Smooth muscle cell (in vitro differentiated cells): ENCODE results near the gene BTG4. TPM values are rescaled to one million over a fixed set of nuclear protein-coding genes. Genes with fewer than 3 reads are reported as not detected.

Source experiments
- DNase-seq: peaks from one replicate; lab custom pipeline; 2025; ENCODE audit not compliant: unreplicated experiment; lab: John Stamatoyannopoulos, UW
- H2AFZ ChIP-seq: fragments of 200-600 bp; sonication (generic); 2 replicates; pipeline ENCODE4 v1.6.0; 2016; ENCODE audit warnings: antibody characterized with exemption, low read depth, mild to moderate bottlenecking
- H3F3A ChIP-seq: fragments of 200-600 bp; sonication (generic); 2 replicates; pipeline ENCODE4 v1.6.0; 2017; ENCODE audit warnings: antibody characterized with exemption, low read depth
- H3K27ac ChIP-seq: fragments of 200-600 bp; sonication (generic); 2 replicates; pipeline ENCODE4 v1.5.1; 2016; ENCODE audit warnings: low read depth, mild to moderate bottlenecking
- H3K27me3 ChIP-seq: fragments of 200-600 bp; sonication (generic); 2 replicates; pipeline ENCODE4 v1.6.1; 2016; ENCODE audit warnings: low read depth, mild to moderate bottlenecking
- H3K36me3 ChIP-seq: fragments of 200-600 bp; sonication (generic); 2 replicates; pipeline ENCODE4 v1.5.1; 2016; ENCODE audit warnings: low read depth
- H3K4me1 ChIP-seq: fragments of 200-600 bp; sonication (generic); 2 replicates; pipeline ENCODE4 v1.5.1; 2016; ENCODE audit warnings: low read depth
- H3K4me2 ChIP-seq: fragments of 200-600 bp; sonication (generic); 2 replicates; pipeline ENCODE4 v1.6.0; 2016; ENCODE audit warnings: mild to moderate bottlenecking
- H3K4me3 ChIP-seq: fragments of 200-600 bp; sonication (generic); 2 replicates; pipeline ENCODE4 v1.5.1; 2016; ENCODE audit warnings: mild to moderate bottlenecking
- H3K79me2 ChIP-seq: fragments of 200-600 bp; sonication (generic); 2 replicates; pipeline ENCODE4 v1.6.0; 2016; ENCODE audit warnings: low read depth, mild to moderate bottlenecking
- H3K9ac ChIP-seq: fragments of 200-600 bp; sonication (generic); 2 replicates; pipeline ENCODE4 v1.6.0; 2016; ENCODE audit warnings: low read depth
- H3K9me3 ChIP-seq: fragments of 200-600 bp; sonication (generic); replicated peaks from 2 replicates; pipeline ENCODE4 v1.5.1; 2016; ENCODE audit warnings: low read depth
- H4K20me1 ChIP-seq: fragments of 200-600 bp; sonication (generic); 2 replicates; pipeline ENCODE4 v1.6.0; 2016; ENCODE audit warnings: low read depth
- WGBS: methylation state at CpG from one replicate; pipeline ENCODE4 v1.1.7; 2016; ENCODE audit warnings: low lambda C conversion rate; 5-methylcytosine and 5-hydroxymethylcytosine counted together
- polyA plus RNA-seq: library from polyadenylated mRNA; unstranded; fragments of >200 nt; fragmentation: Nextera tagmentation; extraction: Ambion mirVana; gene quantifications from 2 replicates; pipeline ENCODE4 v1.2.1, GENCODE V29; 2016
- total RNA-seq: library from RNA; depleted of rRNA; stranded (reverse); fragments of >200 nt; gene quantifications from 2 replicates; pipeline ENCODE4 v1.2.3, GENCODE V29; 2014
- TF ChIP-seq, protein P1 (sequence below): fragments of 200-600 bp; sonication (generic); IDR thresholded peaks from 2 replicates; pipeline ENCODE4 v1.5.1; 2017; ENCODE audit warnings: borderline replicate concordance, mild to moderate bottlenecking, antibody characterized with exemption; ENCODE audit not compliant: insufficient read depth, poor library complexity, severe bottlenecking

The BTG4 gene
- total and polyA plus RNA-seq, 2 experiments from 2014 or later: 0.21 TPM; not detected in 1

DNA sequence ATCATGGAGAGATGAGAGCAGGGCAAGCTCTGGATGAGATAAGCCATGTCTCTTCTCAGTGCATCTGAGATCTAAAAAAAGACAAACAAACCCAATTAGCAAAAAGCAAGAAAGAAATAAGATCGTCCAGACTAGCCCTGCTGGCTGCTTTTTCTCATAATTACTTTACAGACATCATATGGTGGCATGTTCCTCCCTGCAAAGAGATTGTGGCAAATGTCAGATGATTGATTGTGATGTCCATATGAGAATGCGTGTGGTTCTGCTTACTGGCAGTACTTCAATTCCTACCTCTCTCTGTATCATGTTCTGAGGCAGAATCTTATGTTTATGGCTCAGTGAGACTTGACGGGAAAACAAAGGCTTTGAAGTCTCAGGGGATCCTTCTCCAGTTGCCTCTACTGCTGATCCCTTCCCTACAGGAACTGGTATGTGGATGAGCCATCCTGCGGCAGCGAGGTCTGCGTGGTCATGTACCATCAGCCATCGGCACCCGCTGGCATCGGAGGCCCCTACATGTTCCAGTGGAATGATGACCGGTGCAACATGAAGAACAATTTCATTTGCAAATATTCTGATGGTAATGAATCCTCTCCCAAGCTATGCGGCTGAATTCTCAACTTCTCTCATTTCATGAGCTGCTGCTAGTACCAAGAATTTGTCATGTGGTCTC is 37.1 kb upstream of the BTG4 start:
- no peak for DNase-seq
- TF ChIP-seq, protein P1, sequence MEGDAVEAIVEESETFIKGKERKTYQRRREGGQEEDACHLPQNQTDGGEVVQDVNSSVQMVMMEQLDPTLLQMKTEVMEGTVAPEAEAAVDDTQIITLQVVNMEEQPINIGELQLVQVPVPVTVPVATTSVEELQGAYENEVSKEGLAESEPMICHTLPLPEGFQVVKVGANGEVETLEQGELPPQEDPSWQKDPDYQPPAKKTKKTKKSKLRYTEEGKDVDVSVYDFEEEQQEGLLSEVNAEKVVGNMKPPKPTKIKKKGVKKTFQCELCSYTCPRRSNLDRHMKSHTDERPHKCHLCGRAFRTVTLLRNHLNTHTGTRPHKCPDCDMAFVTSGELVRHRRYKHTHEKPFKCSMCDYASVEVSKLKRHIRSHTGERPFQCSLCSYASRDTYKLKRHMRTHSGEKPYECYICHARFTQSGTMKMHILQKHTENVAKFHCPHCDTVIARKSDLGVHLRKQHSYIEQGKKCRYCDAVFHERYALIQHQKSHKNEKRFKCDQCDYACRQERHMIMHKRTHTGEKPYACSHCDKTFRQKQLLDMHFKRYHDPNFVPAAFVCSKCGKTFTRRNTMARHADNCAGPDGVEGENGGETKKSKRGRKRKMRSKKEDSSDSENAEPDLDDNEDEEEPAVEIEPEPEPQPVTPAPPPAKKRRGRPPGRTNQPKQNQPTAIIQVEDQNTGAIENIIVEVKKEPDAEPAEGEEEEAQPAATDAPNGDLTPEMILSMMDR: no peak
- H3K4me3 ChIP-seq: no peak overlapping the region
- H3F3A ChIP-seq: peaks cover 8% of the 10 kb centered on the region
- no peak overlapping the region for H2AFZ ChIP-seq
- H3K9ac ChIP-seq: no peak overlapping the region
- no peak overlapping the region for H3K4me2 ChIP-seq
- H3K27me3 ChIP-seq: no peaks in the 10 kb centered on the region
- peaks cover 16% of the 10 kb centered on the region for H4K20me1 ChIP-seq
- H3K9me3 ChIP-seq: no peaks in the 10 kb centered on the region
- peaks cover 11% of the 10 kb centered on the region for H3K4me1 ChIP-seq
- H3K79me2 ChIP-seq: no peaks in the 10 kb centered on the region
- H3K36me3 ChIP-seq: peaks cover 7% of the 10 kb centered on the region
- 62% methylated on average over 11 of the region's 11 CpGs for WGBS
- no peak overlapping the region for H3K27ac ChIP-seq

DNA sequence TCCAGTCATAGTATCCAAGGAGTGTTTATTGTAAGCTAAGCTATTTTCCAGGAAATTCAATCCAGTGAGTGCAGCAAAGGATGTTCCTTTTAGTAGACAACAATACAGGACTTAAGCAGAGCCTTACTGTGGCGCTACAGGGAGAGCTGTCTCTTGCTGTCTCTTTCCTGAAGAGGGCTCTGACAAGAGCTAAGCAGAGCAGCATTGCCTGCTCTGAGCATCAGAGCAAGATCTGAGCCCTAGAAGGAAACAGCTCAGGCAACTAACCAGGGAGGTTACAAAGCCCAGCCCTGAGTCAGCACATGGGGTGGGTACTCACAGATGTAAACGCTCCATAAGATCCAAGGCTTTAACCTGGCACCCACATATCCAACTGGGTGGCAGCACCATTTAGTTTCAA is 36.3 kb upstream of the BTG4 start:
- Histone ChIP-seq H3K36me3 (peaks cover 7% of the 10 kb centered on the region), H3K27ac (no peak overlapping the region), H2AFZ (no peak overlapping the region), H3F3A (peaks cover 8% of the 10 kb centered on the region), H3K4me3 (no peak overlapping the region), H3K4me2 (no peak overlapping the region), H3K27me3 (no peaks in the 10 kb centered on the region), H4K20me1 (peaks cover 21% of the 10 kb centered on the region), H3K4me1 (peaks cover 11% of the 10 kb centered on the region), H3K79me2 (no peaks in the 10 kb centered on the region), H3K9ac (no peak overlapping the region), H3K9me3 (no peaks in the 10 kb centered on the region)
- WGBS: 70% methylated on average over 2 of the region's 2 CpGs
- TF ChIP-seq, protein P1: no peak
- DNase-seq: no peak

DNA sequence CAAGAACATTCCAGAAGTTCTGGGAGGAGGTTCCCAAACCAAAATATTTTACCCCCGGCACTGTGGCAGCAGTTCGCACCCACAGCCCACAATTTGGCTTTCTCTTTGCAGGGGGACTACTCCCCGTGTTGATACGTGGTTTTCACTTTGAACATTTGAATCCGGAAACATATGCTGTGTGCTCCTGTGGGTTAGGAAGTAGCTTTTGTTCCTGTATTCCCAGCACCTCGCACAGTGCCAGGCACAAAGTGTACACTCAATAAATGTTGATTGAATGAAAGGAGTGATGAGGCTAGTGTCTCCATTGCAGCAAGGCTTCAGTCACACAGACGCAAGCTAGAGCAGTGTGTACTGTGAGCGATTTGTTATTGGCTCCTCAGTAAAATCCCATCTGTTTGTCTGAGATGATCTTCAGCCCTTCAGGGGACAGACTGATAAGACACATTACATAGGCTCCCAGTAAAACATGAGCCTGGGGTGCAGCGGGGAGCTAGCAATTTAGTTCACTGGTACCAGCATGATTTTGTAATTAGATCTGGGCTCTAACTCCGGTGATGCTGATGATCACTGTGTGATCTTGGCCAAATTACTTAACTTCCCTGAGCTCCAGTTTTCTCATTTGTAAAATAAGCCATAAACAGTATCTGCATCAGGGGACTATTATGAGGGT is 30.6 kb upstream of the BTG4 start:
- Histone ChIP-seq H3K4me3 (no peak overlapping the region), H3K27ac (no peak overlapping the region), H3K27me3 (no peaks in the 10 kb centered on the region), H3K79me2 (no peaks in the 10 kb centered on the region), H3K4me1 (peaks cover 18% of the 10 kb centered on the region), H3K4me2 (no peak overlapping the region), H3K9me3 (no peaks in the 10 kb centered on the region), H3F3A (peaks cover 2% of the 10 kb centered on the region), H3K36me3 (peaks cover 7% of the 10 kb centered on the region), H4K20me1 (peaks cover 27% of the 10 kb centered on the region), H2AFZ (no peak overlapping the region), H3K9ac (no peak overlapping the region)
- no peak for DNase-seq
- 81% methylated on average over 10 of the region's 10 CpGs for WGBS
- TF ChIP-seq, protein P1: no peak
